SK-N-MC (cell line): ENCODE measurements around the gene ACE.

ENCODE experiments used
- EZH2 ChIP-seq: fragments of 200-600 bp; sonication (generic); IDR thresholded peaks from one replicate; pipeline ENCODE4 v1.6.1; 2017; ENCODE audit warnings: antibody characterized with exemption
- POLR2AphosphoS5 ChIP-seq: IDR thresholded peaks from 2 replicates; pipeline ENCODE4 v1.6.1; 2012; ENCODE audit warnings: mild to moderate bottlenecking, low read depth, low read length, borderline replicate concordance

GRCh38 chr17:63542218-63542545 is 65.3 kb downstream of the ACE start:
- no peak for TF ChIP-seq EZH2
- no peak for TF ChIP-seq POLR2AphosphoS5
